ENCODE measurements around the gene UPK2.
A peak's percentile ranks its signal among the peaks of the same experiment; 100 is the strongest.

UPK2 gene

DNA sequence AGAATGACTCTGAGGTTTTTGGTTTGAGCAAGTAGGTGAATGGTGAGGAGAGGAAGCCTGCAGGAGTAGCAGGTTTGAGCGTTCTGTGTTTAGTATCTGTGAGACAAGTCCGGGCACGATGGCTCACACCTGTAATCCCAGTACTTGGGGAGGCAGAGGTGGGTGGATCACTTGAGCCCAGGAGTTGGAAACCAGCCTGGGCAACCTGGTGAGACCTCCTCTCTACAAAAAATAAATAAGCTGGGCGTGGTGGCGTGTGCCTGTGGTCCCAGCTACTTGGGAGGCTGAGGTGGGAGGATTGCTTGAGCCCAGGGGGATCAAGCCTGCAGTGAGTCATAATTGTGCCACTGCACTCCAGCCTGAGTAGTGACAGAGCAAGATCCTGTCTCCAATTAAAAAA, 32.2 kb downstream of the UPK2 start:
- TF ChIP-seq, protein P1, sequence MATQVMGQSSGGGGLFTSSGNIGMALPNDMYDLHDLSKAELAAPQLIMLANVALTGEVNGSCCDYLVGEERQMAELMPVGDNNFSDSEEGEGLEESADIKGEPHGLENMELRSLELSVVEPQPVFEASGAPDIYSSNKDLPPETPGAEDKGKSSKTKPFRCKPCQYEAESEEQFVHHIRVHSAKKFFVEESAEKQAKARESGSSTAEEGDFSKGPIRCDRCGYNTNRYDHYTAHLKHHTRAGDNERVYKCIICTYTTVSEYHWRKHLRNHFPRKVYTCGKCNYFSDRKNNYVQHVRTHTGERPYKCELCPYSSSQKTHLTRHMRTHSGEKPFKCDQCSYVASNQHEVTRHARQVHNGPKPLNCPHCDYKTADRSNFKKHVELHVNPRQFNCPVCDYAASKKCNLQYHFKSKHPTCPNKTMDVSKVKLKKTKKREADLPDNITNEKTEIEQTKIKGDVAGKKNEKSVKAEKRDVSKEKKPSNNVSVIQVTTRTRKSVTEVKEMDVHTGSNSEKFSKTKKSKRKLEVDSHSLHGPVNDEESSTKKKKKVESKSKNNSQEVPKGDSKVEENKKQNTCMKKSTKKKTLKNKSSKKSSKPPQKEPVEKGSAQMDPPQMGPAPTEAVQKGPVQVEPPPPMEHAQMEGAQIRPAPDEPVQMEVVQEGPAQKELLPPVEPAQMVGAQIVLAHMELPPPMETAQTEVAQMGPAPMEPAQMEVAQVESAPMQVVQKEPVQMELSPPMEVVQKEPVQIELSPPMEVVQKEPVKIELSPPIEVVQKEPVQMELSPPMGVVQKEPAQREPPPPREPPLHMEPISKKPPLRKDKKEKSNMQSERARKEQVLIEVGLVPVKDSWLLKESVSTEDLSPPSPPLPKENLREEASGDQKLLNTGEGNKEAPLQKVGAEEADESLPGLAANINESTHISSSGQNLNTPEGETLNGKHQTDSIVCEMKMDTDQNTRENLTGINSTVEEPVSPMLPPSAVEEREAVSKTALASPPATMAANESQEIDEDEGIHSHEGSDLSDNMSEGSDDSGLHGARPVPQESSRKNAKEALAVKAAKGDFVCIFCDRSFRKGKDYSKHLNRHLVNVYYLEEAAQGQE (IDR thresholded peaks at IDR 0.05; ENCODE audit: insufficient read depth in 1 of 2, low read depth in 2 of 2, low read length in 2 of 2) = no peak
- no peak for TF ChIP-seq TAF1 (IDR thresholded peaks at IDR 0.05; ENCODE audit: borderline replicate concordance, insufficient read depth, low read length)
- TF ChIP-seq POLR2AphosphoS5 (IDR thresholded peaks at IDR 0.05; ENCODE audit: low read depth, low read length) = no peak
- TF ChIP-seq FOXP2 (optimal IDR thresholded peaks at IDR 0.05; ENCODE audit: borderline replicate concordance, extremely low read depth, extremely low read length, insufficient read depth) = no peak
- no peak for TF ChIP-seq SIN3A (IDR thresholded peaks at IDR 0.05; ENCODE audit: borderline replicate concordance, insufficient read depth, low read length)

GRCh38 chr11:118996926-118997626, 41.0 kb downstream of the UPK2 start:
- TF ChIP-seq POLR2AphosphoS5 (IDR thresholded peaks at IDR 0.05; ENCODE audit: low read depth, low read length) (0 out of 2 replicates have a peak, but pooled peaks have one; percentile 36), TAF1 (IDR thresholded peaks at IDR 0.05; ENCODE audit: borderline replicate concordance, insufficient read depth, low read length) (peak; percentile 4; the same call in 1 of the 2 replicates), SIN3A (IDR thresholded peaks at IDR 0.05; ENCODE audit: borderline replicate concordance, insufficient read depth, low read length) (0 out of 2 replicates have a peak, but pooled peaks have one; percentile 41)
- TF ChIP-seq, protein P1 (IDR thresholded peaks at IDR 0.05; ENCODE audit: insufficient read depth in 1 of 2, low read depth in 2 of 2, low read length in 2 of 2) = no peak

GRCh38 chr11:118997627-118998387, 41.7 kb downstream of the UPK2 start, which contains the start of gene CENATAC:
TSS of gene CENATAC (plus strand) at chr11:118998138. CDS start at chr11:118998198, 60 bp downstream.
- peak; percentile 75; the same call in 1 of the 2 replicates for TF ChIP-seq TAF1 (IDR thresholded peaks at IDR 0.05; ENCODE audit: borderline replicate concordance, insufficient read depth, low read length)
- TF ChIP-seq, protein P1 (IDR thresholded peaks at IDR 0.05; ENCODE audit: insufficient read depth in 1 of 2, low read depth in 2 of 2, low read length in 2 of 2) = peak in 1 of 2 experiments; percentile 61; a peak in 1 of 4 replicates
- peak; percentile 90 for TF ChIP-seq POLR2AphosphoS5 (IDR thresholded peaks at IDR 0.05; ENCODE audit: low read depth, low read length)
- peak; percentile 74 for TF ChIP-seq FOXP2 (optimal IDR thresholded peaks at IDR 0.05; ENCODE audit: borderline replicate concordance, extremely low read depth, extremely low read length, insufficient read depth)
- TF ChIP-seq SIN3A (IDR thresholded peaks at IDR 0.05; ENCODE audit: borderline replicate concordance, insufficient read depth, low read length) = no peak

- TF ChIP-seq FOXP2 (optimal IDR thresholded peaks at IDR 0.05; ENCODE audit: borderline replicate concordance, extremely low read depth, extremely low read length, insufficient read depth) (no peak), POLR2AphosphoS5 (IDR thresholded peaks at IDR 0.05; ENCODE audit: low read depth, low read length) (no peak), TAF1 (IDR thresholded peaks at IDR 0.05; ENCODE audit: borderline replicate concordance, insufficient read depth, low read length) (no peak), SIN3A (IDR thresholded peaks at IDR 0.05; ENCODE audit: borderline replicate concordance, insufficient read depth, low read length) (no peak)
- TF ChIP-seq, protein P1 (IDR thresholded peaks at IDR 0.05; ENCODE audit: insufficient read depth in 1 of 2, low read depth in 2 of 2, low read length in 2 of 2) = no peak
Observed at GRCh38 chr11:118998388-118998717, 42.3 kb downstream of the UPK2 start.
